Small intestine (tissue), 7 donors: ENCODE data around the gene SH2D3A. TPM values are rescaled to one million over a fixed set of nuclear protein-coding genes. Genes with fewer than 3 reads are reported as not detected.
A peak's percentile ranks its signal among the peaks of the same experiment; 100 is the strongest.
"Not testable (repeated sequence)": the region's sequence is repeated elsewhere in the genome, so short reads cannot be mapped to it uniquely, and the experiment has no call there.

Source experiments
- DNase-seq, 2 donors: peaks; one replicate each; pipeline versions ENCODE4 v3.0.0 to v3.0.0-alpha.2; 2013
- FAIRE-seq: peaks from 2 replicates; lab custom pipeline; 2012; peaks lifted over from hg19 to GRCh38; lab: Jason Lieb, UNC
- H3K27ac ChIP-seq, 3 donors: one replicate each; pipeline ENCODE4 v1.5.1; 2013; ENCODE audit warnings: low read length in 2 of 3, mild to moderate bottlenecking in 2 of 3, control low read depth in 1 of 3, inconsistent platforms in 1 of 3, low read depth in 1 of 3, moderate library complexity in 1 of 3
- H3K27me3 ChIP-seq, 3 donors: one replicate each; pipeline ENCODE4 v1.6.1; 2013; ENCODE audit warnings: low read length in 3 of 3, inconsistent platforms in 1 of 3; ENCODE audit not compliant: control insufficient read depth in 3 of 3, insufficient read depth in 3 of 3
- H3K36me3 ChIP-seq, 3 donors: one replicate each; pipeline ENCODE4 v1.6.1; 2013; ENCODE audit warnings: low read length in 3 of 3, inconsistent platforms in 1 of 3, low read depth in 1 of 3, mild to moderate bottlenecking in 1 of 3, moderate library complexity in 1 of 3; ENCODE audit not compliant: control insufficient read depth in 3 of 3, insufficient read depth in 2 of 3
- H3K4me1 ChIP-seq, 3 donors: one replicate each; pipeline ENCODE4 v1.6.1; 2013; ENCODE audit warnings: low read length in 2 of 3, inconsistent platforms in 1 of 3, low read depth in 1 of 3, mild to moderate bottlenecking in 1 of 3, moderate library complexity in 1 of 3; ENCODE audit not compliant: control insufficient read depth in 3 of 3, insufficient read depth in 2 of 3
- H3K4me3 ChIP-seq, 3 donors: one replicate each; pipeline ENCODE4 v1.5.1; 2013; ENCODE audit warnings: low read length in 3 of 3, control low read depth in 1 of 3, inconsistent platforms in 1 of 3, low read depth in 1 of 3, mild to moderate bottlenecking in 1 of 3, moderate library complexity in 1 of 3
- H3K9me3 ChIP-seq, 2 donors: one replicate each; pipeline ENCODE4 v1.6.1; 2013; ENCODE audit warnings: low read depth in 1 of 2, low read length in 1 of 2; ENCODE audit not compliant: control insufficient read depth in 2 of 2, insufficient read depth in 1 of 2
- WGBS, 3 donors: extraction: QIAGEN DNeasy Blood & Tissue Kit; methylation state at CpG; one replicate each; pipeline ENCODE4 v1.1.7; 2013; 5-methylcytosine and 5-hydroxymethylcytosine counted together
- polyA plus RNA-seq, 4 donors: library from polyadenylated mRNA; stranded (reverse) in 3 of 4; unstranded in 1 of 4; fragments of 200-250 nt in 3 of 4; fragments of 120-200 nt in 1 of 4; gene quantifications; one replicate each; pipeline versions ENCODE4 v1.2.1 to v1.2.3, GENCODE V29; 2013
- donor health status: healthy with polysubstance abuse.
- donor health status: control.
- donor health status: control.
- donor health status: Bipolar disorder and iron deficiency.
- donor health status: healthy.

The SH2D3A gene
- polyA plus RNA-seq, 4 donors, result 23.9 to 71.6 (median 42.1) TPM

DNA sequence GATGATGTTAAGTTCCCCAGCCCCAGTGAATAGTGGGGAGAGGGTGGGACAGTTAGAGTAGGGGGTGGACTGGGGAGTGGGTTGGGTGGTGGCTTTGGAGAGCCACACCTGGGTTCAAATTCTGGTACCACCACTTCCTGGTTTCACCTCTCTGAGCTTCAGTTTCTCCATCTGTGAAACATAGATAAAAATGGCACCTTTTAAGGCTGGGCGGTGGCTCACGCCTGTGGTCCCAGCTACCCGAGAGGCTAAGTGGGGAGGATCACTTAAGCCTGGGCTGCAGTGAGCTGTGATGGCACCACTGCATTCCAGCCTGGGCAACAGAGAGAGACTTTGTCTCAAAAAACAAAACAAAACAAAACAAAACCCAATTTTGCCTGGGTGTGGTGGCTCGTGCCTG lies 11.2 kb upstream of the SH2D3A start:
- WGBS, 3 donors, result 35 to 56% (median 46%) methylated on average over 4 of the region's 4 CpGs
- Histone ChIP-seq H3K27ac (no peak overlapping the region), H3K36me3 (no peaks in the 10 kb centered on the region), H3K4me1 (no peaks in the 10 kb centered on the region), H3K27me3 (no peaks in the 10 kb centered on the region), H3K9me3 (no peaks in the 10 kb centered on the region), H3K4me3 (no peak overlapping the region)
- no peak for FAIRE-seq
- no peak for DNase-seq

DNA sequence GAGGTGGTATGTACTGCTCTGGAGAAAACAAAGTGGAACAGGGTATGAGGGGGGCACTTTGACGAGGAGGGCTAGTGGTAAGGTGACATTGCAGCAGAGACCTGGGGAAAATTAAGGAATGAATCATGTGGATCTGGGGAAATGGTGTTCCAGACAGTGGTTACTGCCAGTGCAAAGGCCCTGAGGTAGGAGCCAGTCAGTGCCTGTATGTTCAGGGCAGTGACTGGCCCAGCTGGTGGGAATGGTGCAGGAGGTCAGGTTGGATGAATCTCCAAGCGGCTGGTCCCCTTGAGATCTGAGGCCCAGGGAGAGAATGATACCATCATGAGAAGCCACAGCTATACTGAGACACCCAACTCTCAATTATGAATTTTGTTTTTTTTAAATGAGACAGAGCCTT lies 10.2 kb upstream of the SH2D3A start:
- H3K27ac ChIP-seq, result no peak overlapping the region
- DNase-seq (no peak), FAIRE-seq (no peak)
- no peak overlapping the region for H3K4me3 ChIP-seq
- WGBS, 3 donors, result 68 to 88% (median 75%) methylated on average over 2 of the region's 2 CpGs
- no peaks in the 10 kb centered on the region for H3K36me3 ChIP-seq
- no peaks in the 10 kb centered on the region for H3K4me1 ChIP-seq
- H3K9me3 ChIP-seq, result no peaks in the 10 kb centered on the region
- no peaks in the 10 kb centered on the region for H3K27me3 ChIP-seq

DNA sequence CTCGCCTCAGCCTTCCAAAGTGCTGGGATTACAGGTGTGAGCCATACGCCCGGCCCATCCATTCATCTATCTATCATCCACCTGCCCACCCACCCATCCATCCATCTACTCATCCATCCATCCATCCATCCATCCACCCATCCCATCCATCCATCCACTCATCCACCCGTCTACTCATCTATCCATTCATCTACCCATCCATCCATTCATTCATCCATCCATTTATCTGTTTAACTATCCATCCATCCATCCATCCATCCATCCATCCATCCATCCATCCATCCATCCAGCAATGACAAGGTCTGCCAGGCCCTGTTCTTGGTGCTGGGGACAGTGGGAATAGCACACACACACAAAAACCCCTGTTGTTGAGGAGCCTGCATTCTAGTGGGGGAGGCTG lies 9.8 kb upstream of the SH2D3A start:
- Histone ChIP-seq H3K27me3 (no peaks in the 10 kb centered on the region), H3K9me3 (no peaks in the 10 kb centered on the region), H3K27ac (no peak overlapping the region), H3K4me1 (no peaks in the 10 kb centered on the region), H3K36me3 (no peaks in the 10 kb centered on the region), H3K4me3 (no peak overlapping the region)
- FAIRE-seq (no peak), DNase-seq (no peak)
- 91 to 96% (median 92%) methylated on average over 4 of the region's 4 CpGs for WGBS, 3 donors

DNA sequence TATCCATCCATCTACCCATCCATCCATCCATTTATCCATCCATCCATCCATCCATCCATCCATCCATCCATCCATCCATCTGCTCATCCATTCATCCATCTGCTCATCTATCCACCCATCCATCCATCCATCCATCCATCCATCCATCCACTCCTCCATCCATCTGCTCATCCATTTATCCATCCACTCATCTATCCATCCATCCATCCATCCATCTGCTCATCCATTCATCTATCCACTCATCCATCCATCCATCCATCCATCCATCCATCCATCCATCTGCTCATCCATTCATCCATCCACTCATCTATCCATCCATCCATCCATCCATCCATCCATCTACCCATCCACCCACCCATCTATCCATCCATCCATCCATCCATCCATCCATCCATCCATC lies 8.8 kb upstream of the SH2D3A start:
- FAIRE-seq, DNase-seq, H3K4me1 ChIP-seq, H3K36me3 ChIP-seq, H3K4me3 ChIP-seq, H3K27ac ChIP-seq, H3K9me3 ChIP-seq, H3K27me3 ChIP-seq: not testable (repeated sequence)

DNA sequence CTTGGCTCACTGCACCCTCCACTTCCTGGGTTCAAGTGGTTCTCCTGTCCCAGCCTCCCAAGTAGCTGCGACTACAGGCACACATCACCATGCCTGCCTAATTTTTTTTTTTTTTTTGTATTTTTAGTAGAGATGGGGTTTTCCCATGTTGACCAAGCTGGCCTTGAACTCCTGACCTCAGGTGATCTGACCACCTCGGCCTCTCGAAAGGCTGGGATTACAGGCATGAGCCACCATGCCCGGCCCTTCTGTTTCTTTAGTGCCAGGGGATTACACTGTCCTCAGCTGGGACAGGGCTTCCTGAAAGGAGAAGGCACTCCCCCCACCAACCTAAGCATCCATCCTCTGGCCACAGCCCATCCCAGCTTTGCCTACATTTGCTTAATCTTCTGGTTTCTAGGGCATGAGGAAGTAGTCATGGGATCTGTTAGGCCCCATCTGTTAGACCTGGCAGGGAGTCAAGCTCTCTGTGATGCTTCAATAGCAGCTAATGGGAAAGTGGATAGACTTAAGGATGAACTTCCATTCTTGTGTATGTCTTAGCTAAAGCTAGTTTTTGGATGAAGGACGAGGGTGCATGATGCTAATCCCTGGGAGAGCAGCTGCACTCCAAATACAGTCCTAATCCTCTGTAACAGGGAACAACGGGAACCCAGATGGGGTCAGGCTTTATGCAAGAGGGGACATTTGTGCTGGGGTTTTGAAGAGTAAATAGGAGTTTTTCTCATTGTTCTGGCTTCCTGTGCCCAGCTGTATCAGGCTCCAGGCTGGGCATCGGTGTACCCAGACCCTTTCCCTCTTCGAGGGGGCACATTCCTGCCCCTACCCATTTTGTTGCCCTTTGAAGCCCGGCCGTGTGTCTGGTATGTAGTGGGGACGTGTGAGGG lies 7.8 kb upstream of the SH2D3A start:
- Histone ChIP-seq H3K9me3 (no peaks in the 10 kb centered on the region), H3K4me1 (no peaks in the 10 kb centered on the region), H3K27ac (no peak overlapping the region), H3K27me3 (no peaks in the 10 kb centered on the region), H3K4me3 (no peak overlapping the region), H3K36me3 (no peaks in the 10 kb centered on the region)
- WGBS, 3 donors, result 63 to 75% (median 71%) methylated on average over 11 of the region's 11 CpGs
- FAIRE-seq (no peak), DNase-seq (no peak)

DNA sequence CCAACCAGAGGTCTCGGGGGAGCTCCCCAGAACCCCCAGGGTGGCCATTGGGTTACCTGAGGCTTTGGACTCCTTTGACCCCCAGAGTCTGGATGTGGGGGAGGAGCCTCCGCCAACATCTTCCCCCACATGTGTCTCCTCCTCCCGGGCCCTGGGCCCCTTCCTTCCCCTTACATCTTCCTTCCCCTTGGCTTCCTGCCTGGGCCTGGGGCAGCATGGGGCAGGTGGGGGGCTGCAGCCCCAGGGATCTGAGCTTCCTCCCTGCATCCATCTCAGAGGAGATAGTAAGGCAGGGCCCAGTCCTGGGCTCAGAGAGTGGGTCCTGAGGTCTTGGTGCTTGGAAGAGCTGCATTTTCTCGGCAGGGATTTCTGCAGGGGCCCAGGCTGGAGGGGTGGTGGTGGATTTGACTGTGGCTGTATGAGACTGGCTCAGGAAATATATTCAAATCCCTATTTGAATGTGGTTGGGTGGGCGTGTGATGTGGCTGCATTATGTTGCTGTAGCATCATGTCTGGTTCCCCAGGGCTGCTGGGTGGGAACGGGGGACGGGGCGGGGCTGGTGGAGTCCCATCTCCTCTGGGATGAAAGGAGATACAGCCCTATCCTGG lies 6.2 kb upstream of the SH2D3A start:
- Histone ChIP-seq H3K36me3 (no peaks in the 10 kb centered on the region), H3K4me1 (no peaks in the 10 kb centered on the region), H3K27ac (peak overlapping the region in 1 of 3 donors; percentile 73), H3K4me3 (peak overlapping the region; percentile 35 to 70 (median 40)), H3K27me3 (no peaks in the 10 kb centered on the region), H3K9me3 (no peaks in the 10 kb centered on the region)
- FAIRE-seq (no peak), DNase-seq (no peak)
- 42 to 58% (median 43%) methylated on average over 8 of the region's 8 CpGs for WGBS, 3 donors

DNA sequence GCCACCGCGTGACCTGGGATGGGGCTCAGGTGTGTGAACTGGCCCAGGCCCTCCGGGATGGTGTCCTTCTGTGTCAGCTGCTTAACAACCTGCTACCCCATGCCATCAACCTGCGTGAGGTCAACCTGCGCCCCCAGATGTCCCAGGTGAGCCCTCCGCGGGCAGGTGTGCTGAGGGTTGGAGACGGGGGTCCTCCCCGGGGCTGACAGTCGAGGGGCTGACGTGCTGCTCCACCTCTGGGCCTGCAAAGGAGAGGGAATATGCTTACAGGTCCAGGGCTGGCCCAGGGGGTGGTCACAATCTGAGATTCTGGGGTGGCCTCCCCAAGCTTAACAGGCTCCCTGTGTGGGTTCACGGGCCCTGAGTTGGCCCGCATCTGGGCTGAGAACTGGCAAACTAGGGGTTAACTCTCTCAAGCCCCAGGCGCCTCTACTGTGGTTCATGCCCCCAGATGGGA lies 5.7 kb upstream of the SH2D3A start:
- WGBS, 3 donors, result 39 to 65% (median 57%) methylated on average over 14 of the region's 14 CpGs
- no peaks in the 10 kb centered on the region for H3K9me3 ChIP-seq
- no peaks in the 10 kb centered on the region for H3K36me3 ChIP-seq
- peak overlapping the region; percentile 35 to 70 (median 40) for H3K4me3 ChIP-seq
- H3K4me1 ChIP-seq, result peaks cover 0 to 1% (median 0%) of the 10 kb centered on the region in 3 donors
- DNase-seq, result no peak
- FAIRE-seq, result no peak
- no peaks in the 10 kb centered on the region for H3K27me3 ChIP-seq
- peak overlapping the region in 1 of 3 donors; percentile 73 for H3K27ac ChIP-seq

DNA sequence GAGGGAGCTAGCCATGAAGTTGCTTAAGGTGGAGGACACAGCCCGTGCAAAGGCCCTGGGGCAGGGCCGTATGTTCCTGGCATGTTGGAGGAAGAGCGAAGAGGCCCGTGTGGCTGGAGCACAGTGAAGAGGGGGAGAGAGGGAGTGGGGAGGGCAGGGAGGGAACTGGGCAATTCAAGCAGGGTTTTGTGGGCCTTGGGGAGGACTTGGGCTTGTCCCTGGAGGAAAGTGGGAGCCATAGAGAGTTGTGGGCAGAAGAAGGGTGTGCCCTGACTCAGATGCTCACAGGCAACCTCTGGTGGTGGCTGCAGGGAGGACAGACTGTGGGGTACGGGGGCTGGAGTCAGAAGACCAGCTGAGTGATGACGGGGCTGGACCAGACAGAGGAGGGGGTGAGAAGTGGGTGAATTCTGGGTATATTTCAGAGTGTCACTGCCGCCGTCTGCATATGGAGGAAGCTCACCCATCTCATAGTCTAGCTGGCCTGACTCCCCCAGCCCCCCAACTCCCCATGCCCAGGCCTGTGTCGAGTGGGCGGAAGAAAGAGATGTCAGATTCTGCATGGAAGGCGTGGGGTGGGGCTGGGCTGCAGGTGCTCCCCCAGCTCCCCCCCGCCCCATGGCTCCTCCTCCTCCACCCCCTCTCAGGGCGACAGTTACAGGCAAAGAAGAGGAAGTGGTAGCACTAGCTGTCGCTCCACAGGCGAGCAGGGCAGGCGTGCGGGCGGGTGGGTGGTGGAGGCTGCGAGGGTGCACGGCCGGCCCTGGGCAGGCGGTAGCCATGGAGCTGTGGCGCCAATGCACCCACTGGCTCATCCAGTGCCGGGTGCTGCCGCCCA lies 5.0 kb upstream of the SH2D3A start, which contains the start of gene VAV1:
VAV1 (plus strand) TSS at position 681 of the 838 bp plus-strand sequence; CDS start at position 781, 100 bp downstream.
- 25 to 45% (median 43%) methylated on average over 14 to 25 of the region's 25 CpGs for WGBS, 3 donors
- Histone ChIP-seq H3K9me3 (no peaks in the 10 kb centered on the region), H3K4me3 (peak within 1 kb of the TSS; percentile 35 to 70 (median 40)), H3K27me3 (no peaks in the 10 kb centered on the region), H3K4me1 (peaks cover 0 to 5% (median 0%) of the 10 kb centered on the region in 3 donors), H3K36me3 (no peaks in the 10 kb centered on the region), H3K27ac (peak within 1 kb of the TSS in 1 of 3 donors; percentile 73)
- DNase-seq (peak in 1 of 2 donors; percentile 60), FAIRE-seq (no peak)
